Lower leg skin (tissue), 3 donors: Measurements from ENCODE around the gene SEMA7A.

Source experiments
- CTCF ChIP-seq, 3 donors: fragments of 450-650 bp; IDR thresholded peaks; one replicate each; pipeline ENCODE4 v1.5.1; 2016; ENCODE audit warnings: antibody characterized with exemption in 3 of 3, mild to moderate bottlenecking in 3 of 3, moderate library complexity in 2 of 3
- POLR2A ChIP-seq, 2 donors: fragments of 450-650 bp; IDR thresholded peaks; one replicate each; pipeline ENCODE4 v1.6.1; 2016 to 2017; ENCODE audit warnings: antibody characterized with exemption in 2 of 2, mild to moderate bottlenecking in 1 of 2, moderate library complexity in 1 of 2

- TF ChIP-seq CTCF (IDR thresholded peaks at IDR 0.05) (no peak), POLR2A (IDR thresholded peaks at IDR 0.05) (no peak)
Observed at GRCh38 chr15:74384566-74384880, 49.2 kb downstream of the SEMA7A start.
